PFSK-1 (cell line): ENCODE measurements around the gene WDR37.

Source experiments
- FOXP2 ChIP-seq: optimal IDR thresholded peaks from 2 replicates; pipeline ENCODE3; 2011; ENCODE audit warnings: borderline replicate concordance, control low read depth, inconsistent platforms; ENCODE audit not compliant: insufficient read depth; ENCODE audit errors: extremely low read length, extremely low read depth
- POLR2AphosphoS5 ChIP-seq: IDR thresholded peaks from 2 replicates; pipeline ENCODE4 v1.6.1; 2012; ENCODE audit warnings: low read depth, mild to moderate bottlenecking, control low read depth, low read length, moderate library complexity
- REST ChIP-seq, 2 experiments: IDR thresholded peaks; 2 replicates each; pipeline versions ENCODE4 v1.6.1 to v1.8.0; 2011 to 2012; ENCODE audit warnings: low read depth in 2 of 2, low read length in 2 of 2, control low read depth in 1 of 2, inconsistent platforms in 1 of 2, mild to moderate bottlenecking in 1 of 2, moderate library complexity in 1 of 2; ENCODE audit not compliant: insufficient read depth in 1 of 2
- SIN3A ChIP-seq: IDR thresholded peaks from 2 replicates; pipeline ENCODE4 v1.6.1; 2012; ENCODE audit warnings: mild to moderate bottlenecking, low read length, moderate library complexity, borderline replicate concordance; ENCODE audit not compliant: insufficient read depth
- TAF1 ChIP-seq: IDR thresholded peaks from 2 replicates; pipeline ENCODE4 v1.6.1; 2012; ENCODE audit warnings: low read length, control low read depth, borderline replicate concordance; ENCODE audit not compliant: insufficient read depth

The WDR37 gene

GRCh38 chr10:1179346-1180070, 123.3 kb downstream of the WDR37 start:
- no peak for TF ChIP-seq TAF1
- no peak for TF ChIP-seq FOXP2
- no peak for TF ChIP-seq SIN3A
- TF ChIP-seq REST (IDR thresholded peaks at IDR 0.05; ENCODE audit: insufficient read depth in 1 of 2, low read depth in 2 of 2, low read length in 2 of 2): no peak
- no peak for TF ChIP-seq POLR2AphosphoS5

- TF ChIP-seq SIN3A (no peak), REST (IDR thresholded peaks at IDR 0.05; ENCODE audit: insufficient read depth in 1 of 2, low read depth in 2 of 2, low read length in 2 of 2) (no peak), TAF1 (no peak), POLR2AphosphoS5 (no peak), FOXP2 (no peak)
These were observed 124.0 kb downstream of the WDR37 start for GRCh38 chr10:1180071-1180730.

GRCh38 chr10:1180836-1181235, 124.7 kb downstream of the WDR37 start:
- TF ChIP-seq REST (IDR thresholded peaks at IDR 0.05; ENCODE audit: insufficient read depth in 1 of 2, low read depth in 2 of 2, low read length in 2 of 2) (no peak), POLR2AphosphoS5 (no peak), SIN3A (no peak)
